ENCODE measurements around the gene PSMD8. TPM values are rescaled to one million over a fixed set of nuclear protein-coding genes. Genes with fewer than 3 reads are reported as not detected.

PSMD8 gene
- total RNA-seq: 310 and 371 TPM in 2 replicates

GRCh38 chr19:38374332-38375097, at the start of gene PSMD8:
PSMD8 (plus strand) TSS chr19:38374571; CDS start chr19:38374602, 31 bp downstream.

GRCh38 chr19:38387550-38388348, 13.4 kb downstream of the PSMD8 start, which contains the start of gene GGN:
GGN (minus strand) TSS chr19:38388034; CDS start chr19:38387261, 773 bp downstream.

DNA sequence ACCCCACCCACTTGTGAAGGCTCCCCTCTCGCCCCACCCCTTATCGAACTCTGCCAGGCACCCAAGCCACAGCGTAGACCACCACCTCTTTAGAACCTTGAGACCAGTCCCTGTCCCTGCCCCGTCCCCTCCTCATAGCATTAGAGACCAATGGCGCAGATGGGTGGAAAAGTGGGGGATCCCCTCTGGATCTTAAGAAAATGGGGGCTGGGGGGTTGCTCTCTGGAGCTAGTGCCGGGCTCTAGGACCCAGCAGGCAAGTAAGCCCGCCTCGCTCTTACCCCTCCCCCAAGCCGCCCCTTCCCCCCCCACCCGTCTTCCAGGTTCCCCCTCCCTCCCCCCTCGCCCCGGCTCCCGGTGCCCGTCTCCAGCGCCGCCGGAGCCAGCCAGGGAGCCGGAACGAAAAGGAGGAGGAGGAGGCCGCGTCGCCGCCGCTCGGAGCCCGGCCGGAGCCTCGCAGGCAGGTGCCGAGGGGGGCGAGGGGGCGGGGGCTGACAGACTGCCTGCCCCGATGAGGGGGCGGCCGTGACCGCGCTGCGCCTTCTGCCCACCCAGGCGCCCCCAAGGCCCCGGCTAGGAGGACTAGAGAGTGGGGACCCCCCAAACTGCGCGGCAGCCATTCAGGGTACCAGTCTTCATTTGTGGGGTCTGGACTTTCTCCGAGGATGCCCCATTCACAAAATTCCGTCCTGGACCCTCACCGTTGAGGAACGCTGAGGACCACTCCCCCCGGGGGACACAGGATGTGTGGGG, 14.2 kb downstream of the PSMD8 start, which contains the start of gene SPRED3:
TSS of gene SPRED3 (plus strand) at position 349 of the 752 bp plus-strand sequence. CDS start 1,606 bp downstream, outside the sequence.

DNA sequence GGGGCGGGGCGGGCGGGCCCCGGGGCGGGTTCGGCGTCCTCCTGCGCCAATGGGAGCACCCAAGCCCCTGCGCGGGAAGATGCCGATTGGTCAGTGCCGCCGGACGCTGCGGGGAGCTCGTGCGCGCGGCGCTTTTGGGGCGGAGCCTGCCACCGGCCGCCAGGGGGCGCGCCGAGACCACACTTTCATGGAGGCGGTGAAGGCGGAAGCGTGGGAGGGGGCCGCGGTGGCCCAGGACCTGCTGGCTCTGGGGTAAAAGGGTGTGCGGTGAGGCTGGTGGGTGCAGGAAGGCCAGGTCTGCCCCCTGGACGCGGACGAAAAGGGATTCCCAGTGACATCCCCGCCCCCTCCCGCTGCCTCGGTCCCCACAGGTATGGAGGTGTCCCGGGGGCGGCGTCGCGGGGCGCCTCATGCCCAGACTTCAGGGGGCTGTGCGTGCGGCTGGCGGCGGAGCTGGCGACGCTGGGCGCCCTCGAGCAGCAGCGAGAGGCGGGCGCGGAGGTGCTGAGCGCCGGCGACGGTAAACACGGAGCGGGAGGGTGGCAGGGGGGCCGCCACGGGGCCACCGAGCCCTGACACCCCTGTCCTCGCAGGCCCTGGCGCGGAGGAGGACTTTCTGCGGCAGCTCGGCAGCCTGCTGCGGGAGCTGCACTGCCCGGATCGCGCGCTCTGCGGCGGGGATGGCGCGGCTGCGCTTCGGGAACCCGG, 28.8 kb downstream of the PSMD8 start, which contains the start of gene FAM98C:
TSS of gene FAM98C (plus strand) at position 127 of the 708 bp plus-strand sequence. CDS start at position 188, 61 bp downstream.

GRCh38 chr19:38425810-38426466, 51.6 kb downstream of the PSMD8 start, which contains the start of gene RASGRP4:
RASGRP4 (minus strand) TSS chr19:38426219; CDS start chr19:38426091, 128 bp downstream.

GRCh38 chr19:38433268-38433733, 58.9 kb downstream of the PSMD8 start, which contains the start of gene RYR1:
RYR1 (plus strand) TSS chr19:38433691; CDS start chr19:38433830, 139 bp downstream.

Other genes starting within 250 kb of the PSMD8 start
- 0.93 and 3.1 TPM in 2 replicates for gene DPF1, start 150.3 kb upstream of the PSMD8 start, total RNA-seq
- gene PPP1R14A, start 118.2 kb upstream of the PSMD8 start, total RNA-seq: 26.8 and 28.3 TPM in 2 replicates
- 15.5 and 16.9 TPM in 2 replicates for gene SPINT2, start 110.0 kb upstream of the PSMD8 start, total RNA-seq
- gene C19orf33, start 70.3 kb upstream of the PSMD8 start, total RNA-seq: 65.5 and 83.0 TPM in 2 replicates
- gene YIF1B, start 58.6 kb upstream of the PSMD8 start, total RNA-seq: 126 and 131 TPM in 2 replicates
- gene KCNK6, start 54.7 kb upstream of the PSMD8 start, total RNA-seq: 6.3 and 7.4 TPM in 2 replicates
- 0.07 and 0.34 TPM in 2 replicates for gene CATSPERG, start 38.7 kb upstream of the PSMD8 start, total RNA-seq
- 0.94 and 2.9 TPM in 2 replicates for gene GGN, start 13.5 kb downstream of the PSMD8 start, total RNA-seq
- gene SPRED3, start 14.1 kb downstream of the PSMD8 start, total RNA-seq: 3.4 and 4.4 TPM in 2 replicates
- gene FAM98C, start 28.5 kb downstream of the PSMD8 start, total RNA-seq: 10.9 and 18.6 TPM in 2 replicates
- not detected in 2 replicates for gene RASGRP4, start 51.6 kb downstream of the PSMD8 start, total RNA-seq
- not detected in 2 replicates for gene RYR1, start 59.1 kb downstream of the PSMD8 start, total RNA-seq
- not detected in 2 replicates for gene MAP4K1, start 243.4 kb downstream of the PSMD8 start, total RNA-seq
- 464 and 585 TPM in 2 replicates for gene EIF3K, start 244.6 kb downstream of the PSMD8 start, total RNA-seq